Lower lobe of right lung (tissue), 2 donors: ENCODE results near the gene DNAH17. TPM values are rescaled to one million over a fixed set of nuclear protein-coding genes. Genes with fewer than 3 reads are reported as not detected.

Experiments used
- ATAC-seq, 2 donors: fragments of 200-7000 bp; cut with Tn5 transposase; one replicate each; pipeline ENCODE4 v1.9.1; 2020 to 2022; ENCODE audit warnings: mild to moderate bottlenecking in 2 of 2, moderate library complexity in 2 of 2
- DNase-seq: peaks from one replicate; pipeline ENCODE4 v3.0.0-alpha.2; 2020
- H3K27ac ChIP-seq: fragments of 200-600 bp; one replicate; pipeline ENCODE4 v1.8.0; 2022
- H3K27me3 ChIP-seq: fragments of 200-600 bp; one replicate; pipeline ENCODE4 v1.8.0; 2022; ENCODE audit warnings: low read depth
- H3K36me3 ChIP-seq: fragments of 200-600 bp; one replicate; pipeline ENCODE4 v1.8.0; 2022; ENCODE audit warnings: mild to moderate bottlenecking
- H3K4me1 ChIP-seq: fragments of 200-600 bp; one replicate; pipeline ENCODE4 v1.8.0; 2022
- H3K4me3 ChIP-seq: fragments of 200-600 bp; one replicate; pipeline ENCODE4 v1.8.0; 2022; ENCODE audit warnings: mild to moderate bottlenecking
- H3K9me3 ChIP-seq: fragments of 200-600 bp; one replicate; pipeline ENCODE4 v1.8.0; 2022
- intact Hi-C: fragments of 100-400 bp; cut with DNase I; formaldehyde crosslinking; loops from one replicate; pipeline ENCODE4 v1.11.0; 2022
- total RNA-seq: library from RNA; stranded (reverse); fragmentation: NEBNext Ultra II Directional; extraction: Animal tissue kit (Norgen Biotek cat#: 25700); gene quantifications from one replicate; pipeline ENCODE4 v1.2.1, GENCODE V29; 2021
- TF ChIP-seq, protein P1 (sequence below): fragments of 200-600 bp; IDR thresholded peaks from one replicate; pipeline ENCODE4 v1.8.0; 2022; ENCODE audit warnings: antibody characterized with exemption, mild to moderate bottlenecking
- donor health status: DM: no; HTN: yes; CAD: no; lungs with severe emphysema.

DNAH17 gene
- total RNA-seq, 1 donor from 2014 or later: 2.8 TPM

DNA sequence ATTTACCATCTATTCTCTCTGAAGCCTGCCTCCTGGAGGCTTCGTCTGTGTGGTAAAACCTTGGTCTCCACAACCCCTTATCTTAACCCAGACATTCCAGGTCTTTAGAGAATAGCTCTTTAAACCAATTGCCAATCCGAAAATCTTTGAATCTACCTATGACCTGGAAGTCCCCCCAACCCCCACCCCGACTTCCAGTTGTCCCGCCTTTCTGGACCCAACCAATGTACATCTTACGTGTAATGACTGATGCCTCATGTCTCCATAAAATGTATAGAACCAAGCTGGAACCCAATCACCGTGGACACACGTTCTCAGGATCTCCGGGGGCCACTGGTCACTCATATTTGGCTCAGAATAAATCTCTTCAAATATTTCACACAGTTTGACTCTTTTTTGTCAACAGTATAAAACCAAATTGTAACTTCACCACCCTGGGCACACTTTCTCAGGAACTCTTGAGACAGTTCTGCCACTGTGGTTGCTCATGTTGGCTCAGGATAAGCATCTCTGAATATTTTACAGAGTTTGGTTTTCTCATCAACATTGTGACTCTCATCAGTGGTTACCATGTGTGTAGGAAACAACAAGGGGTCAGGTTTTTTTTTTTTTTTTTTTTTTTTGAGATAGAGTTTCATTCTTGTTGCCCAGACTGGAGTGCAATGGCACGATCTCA, 18.1 kb upstream of the DNAH17 start:
- no peak for DNase-seq
- intact Hi-C loops: no loop called here

DNA sequence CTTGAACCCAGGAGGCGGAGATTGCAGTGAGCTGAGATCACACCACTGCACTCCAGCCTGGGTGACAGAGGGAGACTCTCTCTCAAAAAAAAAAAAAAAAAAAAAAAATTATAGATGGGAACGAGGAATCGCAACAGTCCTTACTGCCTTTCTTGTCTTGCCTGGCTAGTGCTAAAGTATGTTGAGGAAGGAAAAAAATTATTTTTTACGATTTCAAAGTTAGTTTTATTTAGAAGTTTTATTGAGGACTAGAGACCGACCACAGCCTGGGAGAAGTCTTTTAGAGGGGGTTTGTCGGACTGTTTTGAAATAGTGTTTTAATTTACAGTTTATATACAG, 15.8 kb upstream of the DNAH17 start:
- H3K4me3 ChIP-seq: peak overlapping the region; percentile 2
- H3K27ac ChIP-seq: peak overlapping the region; percentile 83
- H3K27me3 ChIP-seq: no peaks in the 10 kb centered on the region
- intact Hi-C loops: no loop called here
- no peak for ATAC-seq
- no peaks in the 10 kb centered on the region for H3K9me3 ChIP-seq
- DNase-seq: no peak
- peaks cover 36% of the 10 kb centered on the region for H3K4me1 ChIP-seq
- TF ChIP-seq, protein P1, sequence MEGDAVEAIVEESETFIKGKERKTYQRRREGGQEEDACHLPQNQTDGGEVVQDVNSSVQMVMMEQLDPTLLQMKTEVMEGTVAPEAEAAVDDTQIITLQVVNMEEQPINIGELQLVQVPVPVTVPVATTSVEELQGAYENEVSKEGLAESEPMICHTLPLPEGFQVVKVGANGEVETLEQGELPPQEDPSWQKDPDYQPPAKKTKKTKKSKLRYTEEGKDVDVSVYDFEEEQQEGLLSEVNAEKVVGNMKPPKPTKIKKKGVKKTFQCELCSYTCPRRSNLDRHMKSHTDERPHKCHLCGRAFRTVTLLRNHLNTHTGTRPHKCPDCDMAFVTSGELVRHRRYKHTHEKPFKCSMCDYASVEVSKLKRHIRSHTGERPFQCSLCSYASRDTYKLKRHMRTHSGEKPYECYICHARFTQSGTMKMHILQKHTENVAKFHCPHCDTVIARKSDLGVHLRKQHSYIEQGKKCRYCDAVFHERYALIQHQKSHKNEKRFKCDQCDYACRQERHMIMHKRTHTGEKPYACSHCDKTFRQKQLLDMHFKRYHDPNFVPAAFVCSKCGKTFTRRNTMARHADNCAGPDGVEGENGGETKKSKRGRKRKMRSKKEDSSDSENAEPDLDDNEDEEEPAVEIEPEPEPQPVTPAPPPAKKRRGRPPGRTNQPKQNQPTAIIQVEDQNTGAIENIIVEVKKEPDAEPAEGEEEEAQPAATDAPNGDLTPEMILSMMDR: no peak
- H3K36me3 ChIP-seq: no peaks in the 10 kb centered on the region

More for the DNA sequence above, 18.1 kb upstream of the DNAH17 start:
- Histone ChIP-seq H3K9me3 (no peaks in the 10 kb centered on the region), H3K4me3 (no peak overlapping the region), H3K27ac (no peak overlapping the region), H3K27me3 (no peaks in the 10 kb centered on the region), H3K36me3 (no peaks in the 10 kb centered on the region), H3K4me1 (peaks cover 36% of the 10 kb centered on the region)
- no peak for ATAC-seq
- TF ChIP-seq, protein P1: no peak

DNA sequence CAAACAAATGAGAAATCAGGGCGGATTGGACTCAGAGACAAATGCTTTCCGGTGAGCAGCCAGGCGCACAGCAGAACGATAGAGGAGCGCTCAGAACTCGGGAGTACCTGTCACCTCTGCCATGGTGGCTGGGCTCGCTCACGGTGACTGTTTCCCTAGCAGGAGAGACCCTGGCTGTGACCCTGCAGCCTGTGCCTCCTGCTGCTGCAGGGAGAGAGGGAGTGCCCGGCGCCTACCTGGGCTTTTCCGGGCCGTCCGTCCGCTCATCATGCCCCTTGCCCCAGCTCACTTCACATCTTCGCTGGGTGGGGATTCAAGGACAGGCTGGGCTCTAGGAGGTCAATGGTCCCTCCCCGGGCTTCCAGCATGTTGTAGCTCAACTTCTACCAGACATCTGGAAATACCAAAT, 14.1 kb upstream of the DNAH17 start:
- TF ChIP-seq, protein P1: no peak
- Histone ChIP-seq H3K27ac (no peak overlapping the region), H3K27me3 (no peaks in the 10 kb centered on the region), H3K4me1 (peaks cover 28% of the 10 kb centered on the region), H3K4me3 (no peak overlapping the region), H3K36me3 (no peaks in the 10 kb centered on the region), H3K9me3 (no peaks in the 10 kb centered on the region)
- no peak for DNase-seq
- ATAC-seq: no peak
- intact Hi-C loops: no loop called here

DNA sequence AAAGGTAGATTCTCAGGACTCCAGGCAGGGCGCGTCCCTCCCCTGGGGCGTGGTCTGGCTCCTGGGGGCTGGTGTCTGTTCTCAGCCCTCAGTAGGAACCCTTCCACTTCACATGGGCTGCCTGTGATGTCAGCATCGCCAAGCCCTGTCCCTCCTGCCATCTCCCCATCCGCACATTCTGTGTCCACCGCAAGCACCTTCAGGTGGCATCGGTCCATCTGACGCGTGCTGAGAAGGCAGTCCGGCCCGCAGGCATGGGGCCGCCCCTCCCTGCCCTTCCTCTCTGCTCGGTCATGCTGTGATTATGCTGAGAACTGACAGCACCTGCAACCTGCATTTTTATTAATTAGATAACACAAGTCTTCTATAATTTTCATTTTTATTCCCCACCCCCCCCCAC, 12.7 kb upstream of the DNAH17 start:
- no peaks in the 10 kb centered on the region for H3K36me3 ChIP-seq
- H3K27me3 ChIP-seq: no peaks in the 10 kb centered on the region
- H3K4me1 ChIP-seq: peaks cover 28% of the 10 kb centered on the region
- H3K27ac ChIP-seq: no peak overlapping the region
- intact Hi-C loops: no loop called here
- H3K4me3 ChIP-seq: no peak overlapping the region
- TF ChIP-seq, protein P1: no peak
- ATAC-seq: no peak
- no peaks in the 10 kb centered on the region for H3K9me3 ChIP-seq
- DNase-seq: no peak

DNA sequence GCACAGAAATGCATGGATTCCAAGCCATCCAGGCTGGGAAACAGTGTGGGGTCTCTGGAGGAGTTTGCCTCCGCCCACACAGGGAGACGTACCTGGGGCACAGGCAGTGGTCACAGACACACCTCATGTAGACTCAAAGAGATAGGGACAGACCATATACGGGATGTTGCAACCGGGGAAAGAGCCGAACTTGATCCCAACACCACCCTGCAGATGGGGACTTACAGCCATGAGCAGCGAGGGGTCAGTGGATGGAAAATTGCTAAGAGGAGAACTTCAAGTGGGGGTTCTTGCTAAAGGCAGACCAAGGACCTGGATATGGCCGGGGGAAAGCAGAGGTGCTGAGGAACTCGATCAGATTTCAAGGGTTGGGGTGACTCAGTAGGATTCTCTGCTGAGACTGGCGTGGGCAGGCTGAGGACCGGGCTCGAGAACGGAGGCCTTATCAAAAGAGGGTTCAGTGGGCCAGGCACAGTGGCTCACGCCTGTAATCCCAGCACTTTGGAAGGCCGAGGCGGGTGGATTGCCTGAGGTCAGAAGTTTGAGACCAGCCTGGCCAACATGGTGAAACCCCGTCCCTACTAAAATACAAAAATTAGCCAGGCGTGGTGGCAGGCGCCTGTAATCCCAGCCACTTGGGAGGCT, 12.0 kb upstream of the DNAH17 start:
- no peaks in the 10 kb centered on the region for H3K36me3 ChIP-seq
- peaks cover 28% of the 10 kb centered on the region for H3K4me1 ChIP-seq
- no peak for ATAC-seq
- no peak for DNase-seq
- H3K4me3 ChIP-seq: no peak overlapping the region
- intact Hi-C loops: no loop called here
- no peaks in the 10 kb centered on the region for H3K27me3 ChIP-seq
- no peaks in the 10 kb centered on the region for H3K9me3 ChIP-seq
- TF ChIP-seq, protein P1: no peak
- H3K27ac ChIP-seq: no peak overlapping the region
